Tibial nerve (tissue), 4 donors: ENCODE measurements around the gene PFDN1. TPM values are rescaled to one million over a fixed set of nuclear protein-coding genes. Genes with fewer than 3 reads are reported as not detected.

Experiments used
- DNase-seq, 2 donors: peaks; one replicate each; pipeline ENCODE4 v3.0.0-alpha.2; 2019; ENCODE audit warnings: low spot score in 2 of 2
- H3K27ac ChIP-seq, 4 donors: fragments of 200-600 bp; sonication (generic) in 3 of 4; one replicate each; pipeline ENCODE4 v1.5.1; 2017 to 2019; ENCODE audit warnings: mild to moderate bottlenecking in 1 of 4
- H3K27me3 ChIP-seq, 2 donors: fragments of 200-600 bp; sonication (generic) in 1 of 2; one replicate each; pipeline versions ENCODE4 v1.5.1 to v1.6.0; 2017 to 2019
- H3K36me3 ChIP-seq, 3 donors: fragments of 200-600 bp; sonication (generic); one replicate each; pipeline ENCODE4 v1.5.1; 2018 to 2019
- H3K4me1 ChIP-seq, 4 donors: fragments of 200-600 bp; sonication (generic) in 3 of 4; one replicate each; pipeline ENCODE4 v1.5.1; 2017 to 2019
- H3K4me3 ChIP-seq, 4 donors: fragments of 200-600 bp; sonication (generic) in 3 of 4; one replicate each; pipeline ENCODE4 v1.5.1; 2017 to 2019; ENCODE audit warnings: mild to moderate bottlenecking in 1 of 4, moderate library complexity in 1 of 4
- H3K9me3 ChIP-seq, 4 donors: fragments of 200-600 bp; sonication (generic) in 3 of 4; one replicate each; pipeline ENCODE4 v1.5.1; 2017 to 2019
- CTCF ChIP-seq, 5 experiments: fragments of 200-600 bp in 3 of 5; fragments of 450-650 bp in 2 of 5; sonication (generic) in 3 of 5; IDR thresholded peaks; one replicate each; pipeline ENCODE4 v1.5.1; 2016 to 2019; ENCODE audit warnings: antibody characterized with exemption in 5 of 5, mild to moderate bottlenecking in 3 of 5, moderate library complexity in 2 of 5
- EP300 ChIP-seq, 2 donors: sonication (generic); formaldehyde crosslinking; IDR thresholded peaks; one replicate each; pipeline ENCODE4 v1.6.1; 2017; ENCODE audit warnings: antibody characterized with exemption in 2 of 2, mild to moderate bottlenecking in 1 of 2
- POLR2A ChIP-seq, 2 donors: fragments of 450-650 bp; IDR thresholded peaks; one replicate each; pipeline ENCODE4 v1.6.1; 2017; ENCODE audit warnings: antibody characterized with exemption in 2 of 2, mild to moderate bottlenecking in 2 of 2, moderate library complexity in 2 of 2
- whole genome bisulfite sequencing, 2 donors: methylation state at CpG; one replicate each; pipeline ENCODE4 v1.1.5; 2018; 5-methylcytosine and 5-hydroxymethylcytosine counted together
- total RNA-seq, 4 donors: library from RNA; depleted of rRNA; stranded (reverse); fragments of >200 nt; gene quantifications; one replicate each; pipeline ENCODE4 v1.1.0, GENCODE V29; 2016

The PFDN1 gene
- total RNA-seq, 4 donors from 2014 or later, result 98.2 to 146 (median 109) TPM

- H3K36me3 ChIP-seq, result no peaks in the 10 kb centered on the region
- H3K9me3 ChIP-seq, result no peaks in the 10 kb centered on the region
- H3K4me1 ChIP-seq, result peaks cover 0 to 9% (median 0%) of the 10 kb centered on the region in 4 donors
- H3K27me3 ChIP-seq, result no peaks in the 10 kb centered on the region
- 68 to 91% methylated on average over 2 of the region's 2 CpGs for WGBS, 2 donors
- H3K27ac ChIP-seq, result no peak overlapping the region
- no peak for DNase-seq
- no peak overlapping the region for H3K4me3 ChIP-seq
- TF ChIP-seq CTCF (IDR thresholded peaks at IDR 0.05) (no peak), POLR2A (IDR thresholded peaks at IDR 0.05) (no peak), EP300 (IDR thresholded peaks at IDR 0.05) (no peak)
Measured at GRCh38 chr5:140227046-140227445, 75.9 kb downstream of the PFDN1 start.

- Histone ChIP-seq H3K4me1 (peaks cover 0 to 11% (median 0%) of the 10 kb centered on the region in 4 donors), H3K27me3 (no peaks in the 10 kb centered on the region), H3K9me3 (no peaks in the 10 kb centered on the region), H3K27ac (no peak overlapping the region), H3K4me3 (no peak overlapping the region), H3K36me3 (no peaks in the 10 kb centered on the region)
- TF ChIP-seq CTCF (IDR thresholded peaks at IDR 0.05) (no peak), EP300 (IDR thresholded peaks at IDR 0.05) (no peak)
- no peak for DNase-seq
- WGBS, 2 donors, result 83 to 84% methylated on average over 3 of the region's 3 CpGs
Measured at GRCh38 chr5:140225396-140225795, 77.5 kb downstream of the PFDN1 start.

GRCh38 chr5:140224658-140225057 is 78.2 kb downstream of the PFDN1 start:
- H3K27ac ChIP-seq, result no peak overlapping the region
- no peak overlapping the region for H3K4me3 ChIP-seq
- DNase-seq, result no peak
- H3K9me3 ChIP-seq, result no peaks in the 10 kb centered on the region
- no peaks in the 10 kb centered on the region for H3K36me3 ChIP-seq
- H3K27me3 ChIP-seq, result no peaks in the 10 kb centered on the region
- TF ChIP-seq EP300 (IDR thresholded peaks at IDR 0.05), result no peak
- TF ChIP-seq CTCF (IDR thresholded peaks at IDR 0.05), result no peak
- TF ChIP-seq POLR2A (IDR thresholded peaks at IDR 0.05), result no peak
- H3K4me1 ChIP-seq, result peaks cover 0 to 14% (median 0%) of the 10 kb centered on the region in 4 donors
- WGBS, 2 donors, result 94 to 100% methylated on average over 3 of the region's 3 CpGs

- Histone ChIP-seq H3K27me3 (no peaks in the 10 kb centered on the region), H3K9me3 (no peaks in the 10 kb centered on the region), H3K4me1 (peaks cover 0 to 18% (median 0%) of the 10 kb centered on the region in 4 donors), H3K36me3 (no peaks in the 10 kb centered on the region), H3K27ac (no peak overlapping the region), H3K4me3 (no peak overlapping the region)
- no peak for DNase-seq
- TF ChIP-seq CTCF (IDR thresholded peaks at IDR 0.05) (no peak), EP300 (IDR thresholded peaks at IDR 0.05) (no peak), POLR2A (IDR thresholded peaks at IDR 0.05) (no peak)
- WGBS, 2 donors, result 75 to 82% methylated on average over 3 of the region's 3 CpGs
Measured at GRCh38 chr5:140223567-140223966, 79.3 kb downstream of the PFDN1 start.

GRCh38 chr5:140222416-140222815 is 80.5 kb downstream of the PFDN1 start:
- peak overlapping the region in 1 of 4 donors; percentile 32 for H3K27ac ChIP-seq
- TF ChIP-seq POLR2A (IDR thresholded peaks at IDR 0.05) (no peak), CTCF (IDR thresholded peaks at IDR 0.05) (no peak), EP300 (IDR thresholded peaks at IDR 0.05) (no peak)
- WGBS, 2 donors, result 94% methylated on average over 1 of the region's 1 CpG
- H3K4me3 ChIP-seq, result no peak overlapping the region
- H3K9me3 ChIP-seq, result no peaks in the 10 kb centered on the region
- DNase-seq, result no peak
- H3K4me1 ChIP-seq, result peaks cover 0 to 18% (median 0%) of the 10 kb centered on the region in 4 donors
- H3K27me3 ChIP-seq, result no peaks in the 10 kb centered on the region
- H3K36me3 ChIP-seq, result no peaks in the 10 kb centered on the region
